IMR-90 (cell line): ENCODE data around the gene ABLIM3.

Experiments used
- MAZ ChIP-seq: IDR thresholded peaks from 2 replicates; pipeline ENCODE4 v1.6.1; 2012; ENCODE audit warnings: low read depth, mild to moderate bottlenecking, low read length, improper control_type of control experiment, moderate library complexity, borderline replicate concordance
- POLR2A ChIP-seq: IDR thresholded peaks from 2 replicates; pipeline ENCODE4 v1.6.1; 2012; ENCODE audit warnings: mild to moderate bottlenecking, low read depth, low read length
- RCOR1 ChIP-seq: IDR thresholded peaks from 2 replicates; pipeline ENCODE4 v1.6.1; 2012; ENCODE audit warnings: mild to moderate bottlenecking, low read length, improper control_type of control experiment; ENCODE audit not compliant: insufficient replicate concordance
- RFX5 ChIP-seq: IDR thresholded peaks from 2 replicates; pipeline ENCODE4 v1.8.0; 2012; ENCODE audit warnings: low read depth, mild to moderate bottlenecking, low read length, moderate library complexity
- SMC3 ChIP-seq: fragments of 150-350 bp; IDR thresholded peaks from 2 replicates; pipeline ENCODE4 v1.6.1; 2016; ENCODE audit warnings: low read depth, mild to moderate bottlenecking, antibody characterized with exemption, low read length, moderate library complexity
- TF ChIP-seq, protein P1 (sequence below): conservative IDR thresholded peaks from 2 replicates; pipeline ENCODE4 v1.5.1; 2012; ENCODE audit warnings: mild to moderate bottlenecking, low read depth, low read length, improper control_type of control experiment

- TF ChIP-seq POLR2A (no peak), RFX5 (no peak), RCOR1 (no peak), MAZ (no peak), SMC3 (no peak)
- TF ChIP-seq, protein P1, sequence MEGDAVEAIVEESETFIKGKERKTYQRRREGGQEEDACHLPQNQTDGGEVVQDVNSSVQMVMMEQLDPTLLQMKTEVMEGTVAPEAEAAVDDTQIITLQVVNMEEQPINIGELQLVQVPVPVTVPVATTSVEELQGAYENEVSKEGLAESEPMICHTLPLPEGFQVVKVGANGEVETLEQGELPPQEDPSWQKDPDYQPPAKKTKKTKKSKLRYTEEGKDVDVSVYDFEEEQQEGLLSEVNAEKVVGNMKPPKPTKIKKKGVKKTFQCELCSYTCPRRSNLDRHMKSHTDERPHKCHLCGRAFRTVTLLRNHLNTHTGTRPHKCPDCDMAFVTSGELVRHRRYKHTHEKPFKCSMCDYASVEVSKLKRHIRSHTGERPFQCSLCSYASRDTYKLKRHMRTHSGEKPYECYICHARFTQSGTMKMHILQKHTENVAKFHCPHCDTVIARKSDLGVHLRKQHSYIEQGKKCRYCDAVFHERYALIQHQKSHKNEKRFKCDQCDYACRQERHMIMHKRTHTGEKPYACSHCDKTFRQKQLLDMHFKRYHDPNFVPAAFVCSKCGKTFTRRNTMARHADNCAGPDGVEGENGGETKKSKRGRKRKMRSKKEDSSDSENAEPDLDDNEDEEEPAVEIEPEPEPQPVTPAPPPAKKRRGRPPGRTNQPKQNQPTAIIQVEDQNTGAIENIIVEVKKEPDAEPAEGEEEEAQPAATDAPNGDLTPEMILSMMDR, result no peak
Observed at GRCh38 chr5:149215478-149216090, 74.3 kb downstream of the ABLIM3 start.
